GM18868 (cell line): ENCODE results near the gene SAMD10.
"Not testable (repeated sequence)": the region's sequence is repeated elsewhere in the genome, so short reads cannot be mapped to it uniquely, and the experiment has no call there.

Experiments
- ATAC-seq: cut with Tn5 transposase; IDR thresholded peaks from one replicate; pipeline ENCODE4 v1.9.1; 2021; ENCODE audit warnings: mild to moderate bottlenecking, moderate library complexity; ENCODE audit not compliant: unreplicated experiment

SAMD10 gene

GRCh38 chr20:64003960-64004725, 24.7 kb upstream of the SAMD10 start:
- no peak for ATAC-seq

DNA sequence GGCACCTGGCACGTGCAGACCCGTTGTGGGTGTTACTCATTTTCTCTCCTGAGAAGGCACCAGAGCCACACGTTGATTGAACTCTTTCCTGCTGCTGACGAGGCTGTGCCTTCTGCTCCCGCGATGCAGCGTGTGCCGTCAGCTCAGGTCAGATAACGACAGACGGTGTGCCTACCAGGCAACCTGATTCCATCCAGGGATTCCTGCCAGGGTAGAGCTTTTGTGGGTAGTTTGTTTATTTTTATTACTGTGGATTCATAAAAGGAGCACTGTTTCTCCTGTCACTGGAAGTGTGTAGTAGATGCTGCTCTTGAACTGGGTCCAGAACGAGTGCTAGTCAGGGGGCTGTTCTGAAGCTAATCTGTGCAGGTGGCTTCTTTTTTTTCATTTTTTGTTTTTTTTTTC, 22.2 kb upstream of the SAMD10 start:
- ATAC-seq = no peak

DNA sequence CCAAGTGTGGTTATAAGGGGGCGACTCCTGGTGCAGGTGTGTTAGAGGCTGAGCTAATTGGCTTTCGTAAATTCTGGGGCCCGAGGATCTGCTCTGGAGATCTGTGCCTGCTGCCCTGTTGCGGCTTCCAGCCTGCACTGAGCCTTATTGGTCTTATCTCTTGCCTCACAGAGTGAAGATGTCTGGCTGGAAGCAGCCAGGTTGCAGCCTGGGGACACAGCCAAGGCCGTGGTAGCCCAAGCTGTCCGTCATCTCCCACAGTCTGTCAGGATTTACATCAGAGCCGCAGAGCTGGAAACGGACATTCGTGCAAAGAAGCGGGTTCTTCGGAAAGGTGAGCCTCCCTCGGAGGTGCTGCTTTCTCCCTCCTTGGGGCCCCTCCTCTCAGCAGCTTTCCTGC, 21.5 kb upstream of the SAMD10 start:
- no peak for ATAC-seq

DNA sequence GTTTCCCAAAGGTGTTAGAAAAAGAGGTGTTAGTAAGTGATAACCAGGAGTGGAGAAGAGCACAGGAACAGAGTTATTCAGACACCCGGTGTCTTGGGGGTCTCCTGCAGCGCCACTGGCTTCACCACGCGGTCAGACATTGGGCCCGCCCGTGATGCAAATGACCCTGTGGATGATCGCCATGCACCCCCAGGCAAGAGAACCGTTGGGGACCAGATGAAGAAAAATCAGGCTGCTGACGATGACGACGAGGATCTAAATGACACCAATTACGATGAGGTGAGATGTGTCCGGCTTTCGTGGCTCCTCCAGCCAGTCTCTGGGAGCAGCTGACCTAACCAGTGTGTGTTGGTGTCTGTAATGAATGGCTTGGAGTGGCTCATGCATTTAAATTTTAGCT, 3.5 kb upstream of the SAMD10 start:
- no peak for ATAC-seq

DNA sequence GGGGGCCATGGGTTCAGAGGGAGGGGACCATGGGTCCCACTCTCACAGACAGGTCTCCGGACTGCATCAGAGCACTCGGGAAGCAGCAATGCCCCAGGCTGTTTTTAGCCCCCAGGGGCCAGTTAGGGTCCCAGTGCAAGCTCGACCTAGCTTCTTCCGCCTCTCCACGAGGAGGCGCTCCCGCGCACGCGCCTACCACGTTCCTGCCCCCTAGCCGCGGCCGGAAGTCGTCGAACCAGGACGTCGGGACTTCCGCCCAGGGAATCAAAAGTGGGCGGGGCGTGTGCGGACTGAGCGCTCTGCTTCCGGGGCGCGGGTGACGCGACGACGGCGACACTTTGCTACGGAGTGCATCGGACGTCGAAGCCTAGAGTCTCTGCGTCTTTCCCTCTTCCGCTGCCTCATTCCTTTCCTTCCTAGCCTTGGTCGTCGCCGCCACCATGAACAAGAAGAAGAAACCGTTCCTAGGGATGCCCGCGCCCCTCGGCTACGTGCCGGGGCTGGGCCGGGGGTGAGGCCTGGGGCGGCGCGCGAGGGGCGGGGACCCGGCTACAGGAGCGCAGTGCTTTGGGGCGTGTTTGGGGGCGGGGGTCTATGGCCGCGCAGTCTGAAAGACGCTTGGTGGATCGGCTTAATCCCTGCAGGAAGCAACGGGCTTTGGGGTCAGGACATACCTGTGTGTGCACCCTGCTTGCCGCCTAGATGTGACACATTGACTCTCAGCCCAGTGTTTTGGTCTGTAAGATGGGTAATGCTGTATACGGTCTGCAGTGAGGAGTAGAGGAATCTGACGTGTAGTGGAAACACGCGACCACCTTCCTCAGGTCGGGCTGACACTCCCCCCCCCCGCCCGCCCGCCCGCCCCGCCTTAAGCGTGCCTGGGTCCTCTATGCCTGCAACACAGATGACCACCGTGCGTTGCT, 1.6 kb upstream of the SAMD10 start, which contains the start of gene PRPF6:
PRPF6 (plus strand) TSS at position 327 of the 923 bp plus-strand sequence; CDS start at position 441, 114 bp downstream.
- peak; percentile 45 for ATAC-seq

DNA sequence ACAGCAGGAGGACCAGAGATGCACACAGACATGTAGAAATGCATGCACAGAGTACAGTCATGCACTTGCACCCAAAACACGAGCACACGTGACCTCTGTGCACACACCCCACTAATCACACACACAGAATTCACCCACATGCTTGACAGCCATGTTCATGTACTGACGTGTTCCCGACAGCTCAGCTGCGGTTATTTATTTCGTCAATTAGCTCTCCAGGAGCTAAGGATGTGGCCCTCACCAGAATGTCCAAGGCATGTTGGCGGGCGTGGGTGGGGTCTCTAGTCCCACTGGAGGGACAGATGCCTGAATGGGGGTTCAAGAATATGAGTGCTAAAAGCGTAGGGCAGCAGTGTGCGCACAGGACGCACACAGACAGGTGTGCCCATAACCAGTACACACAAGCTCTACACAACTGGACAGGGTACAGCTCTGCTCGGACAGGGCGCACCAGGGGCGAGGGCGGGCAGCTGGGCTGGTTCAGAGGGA, 919 bp upstream of the SAMD10 start:
- ATAC-seq = peak; percentile 13

DNA sequence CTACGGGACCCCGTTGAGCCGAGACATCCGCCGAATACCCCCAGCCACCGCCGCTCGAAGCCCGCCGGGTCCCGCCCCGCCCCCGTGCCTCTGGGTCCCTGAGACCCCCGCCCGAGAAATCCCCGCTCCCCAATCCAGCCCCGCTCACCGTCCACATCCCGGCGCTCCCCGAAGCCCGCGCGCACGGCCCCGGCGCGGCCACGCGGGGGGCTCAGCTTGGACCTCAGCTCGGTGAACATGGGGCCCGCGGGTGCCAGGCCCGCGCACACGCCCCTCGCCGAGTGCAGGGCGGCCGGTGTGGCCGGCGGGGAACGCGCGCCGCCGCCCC, 249 bp downstream of the SAMD10 start:
- no peak for ATAC-seq

GRCh38 chr20:63978319-63979228, 868 bp downstream of the SAMD10 start:
- ATAC-seq = peak; percentile 42

DNA sequence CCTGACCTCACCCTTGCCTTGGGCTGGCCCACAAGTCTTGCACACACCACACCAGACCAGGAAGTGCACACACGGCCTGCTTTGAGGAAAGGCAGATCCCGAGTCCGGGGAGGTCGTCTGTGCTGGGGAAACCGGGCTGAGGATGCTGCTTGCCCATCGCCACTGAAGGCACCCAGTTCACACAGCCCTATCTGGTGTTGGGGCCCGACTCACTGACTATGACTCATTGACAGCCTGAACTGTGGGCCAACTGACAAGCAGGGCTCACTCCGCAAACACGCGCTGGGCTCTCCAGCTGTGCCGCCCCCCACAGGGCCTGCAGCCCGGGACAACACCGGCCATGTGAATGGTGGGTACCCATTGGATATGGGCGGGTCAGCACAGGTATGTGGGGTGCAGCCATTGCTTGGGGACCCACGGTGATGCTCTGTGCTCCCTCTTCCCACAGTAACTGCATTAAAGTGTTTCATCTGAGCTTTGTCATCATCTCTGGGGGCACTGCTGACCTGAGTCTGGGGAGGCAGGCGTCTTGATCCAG, 1.6 kb downstream of the SAMD10 start:
- no peak for ATAC-seq

DNA sequence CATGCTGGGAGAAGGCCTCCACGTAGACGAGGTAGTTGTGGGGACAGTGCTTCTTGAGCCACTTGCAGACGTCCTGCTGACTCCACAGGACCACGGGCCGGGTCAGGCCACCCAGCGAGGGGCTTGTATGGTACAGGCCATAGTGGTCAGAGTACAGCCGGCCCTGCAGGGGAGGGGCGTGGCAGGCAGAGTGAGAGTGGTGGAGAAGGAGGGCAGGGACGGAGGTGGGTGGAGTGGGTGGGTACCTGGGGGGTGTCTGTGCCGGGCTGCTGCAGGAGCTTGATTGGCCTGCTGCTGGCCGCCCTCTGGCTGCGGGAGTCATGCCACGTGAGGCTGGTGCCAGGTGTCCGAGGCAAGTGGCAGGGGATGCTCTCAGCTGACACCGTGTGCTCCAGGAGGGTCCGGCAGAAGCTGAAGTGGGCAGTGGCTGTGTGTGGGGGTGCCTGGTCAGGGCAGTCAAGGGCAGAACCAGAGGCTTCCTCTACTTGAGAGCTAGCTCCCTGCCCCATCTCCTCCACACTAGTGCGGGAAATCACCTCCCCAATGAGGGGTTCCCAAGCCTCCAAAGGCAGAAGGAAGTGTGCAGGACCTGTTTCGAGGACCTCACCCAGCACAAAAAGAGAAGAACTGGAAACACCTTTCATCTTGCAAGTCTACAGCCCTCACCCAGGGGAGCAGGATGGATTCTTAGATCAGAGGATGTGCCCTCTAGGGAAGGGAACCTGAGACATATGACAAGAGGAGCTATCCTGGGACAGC, 2.3 kb downstream of the SAMD10 start:
- no peak for ATAC-seq

- ATAC-seq = not testable (repeated sequence)
Observed at GRCh38 chr20:63976511-63976910, 2.9 kb downstream of the SAMD10 start.

DNA sequence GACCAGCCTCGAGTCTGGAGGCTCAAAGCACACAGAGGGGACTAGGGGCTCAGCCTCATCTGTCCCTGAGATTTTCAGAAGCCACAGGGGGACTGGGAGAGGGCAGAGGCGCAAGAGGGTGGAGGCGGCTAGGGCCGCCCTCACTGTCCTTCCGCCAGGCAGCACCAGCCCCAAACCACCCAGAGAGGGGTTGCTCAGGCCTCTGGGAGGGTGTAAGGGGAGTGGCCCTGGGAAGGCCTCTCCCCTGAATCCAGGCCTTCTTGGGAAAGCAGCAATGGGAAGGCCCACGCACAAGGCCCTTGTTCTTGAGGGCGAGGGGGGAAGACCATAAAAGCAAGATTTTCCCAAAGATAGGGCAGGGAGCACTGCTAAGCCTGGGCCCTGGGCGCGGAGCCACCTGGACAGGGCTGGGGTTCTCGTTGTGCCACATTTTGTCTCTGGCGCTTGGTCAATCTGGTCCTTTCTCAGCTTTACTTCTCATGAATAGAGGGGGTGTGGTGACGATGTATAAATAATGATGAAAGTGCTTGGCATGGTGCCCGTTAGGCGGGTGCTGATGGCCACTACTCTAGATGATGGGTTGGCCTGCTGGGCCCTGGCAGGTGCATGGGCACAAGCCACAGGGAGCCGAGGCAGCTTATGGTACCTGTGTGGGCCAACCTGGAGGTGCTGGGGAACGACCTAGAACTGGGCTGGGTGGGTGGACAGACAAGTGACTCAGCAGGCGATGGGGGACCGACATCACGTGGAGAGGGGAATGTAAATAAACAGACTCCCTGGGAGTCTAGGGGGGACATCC, 4.8 kb downstream of the SAMD10 start:
- no peak for ATAC-seq

DNA sequence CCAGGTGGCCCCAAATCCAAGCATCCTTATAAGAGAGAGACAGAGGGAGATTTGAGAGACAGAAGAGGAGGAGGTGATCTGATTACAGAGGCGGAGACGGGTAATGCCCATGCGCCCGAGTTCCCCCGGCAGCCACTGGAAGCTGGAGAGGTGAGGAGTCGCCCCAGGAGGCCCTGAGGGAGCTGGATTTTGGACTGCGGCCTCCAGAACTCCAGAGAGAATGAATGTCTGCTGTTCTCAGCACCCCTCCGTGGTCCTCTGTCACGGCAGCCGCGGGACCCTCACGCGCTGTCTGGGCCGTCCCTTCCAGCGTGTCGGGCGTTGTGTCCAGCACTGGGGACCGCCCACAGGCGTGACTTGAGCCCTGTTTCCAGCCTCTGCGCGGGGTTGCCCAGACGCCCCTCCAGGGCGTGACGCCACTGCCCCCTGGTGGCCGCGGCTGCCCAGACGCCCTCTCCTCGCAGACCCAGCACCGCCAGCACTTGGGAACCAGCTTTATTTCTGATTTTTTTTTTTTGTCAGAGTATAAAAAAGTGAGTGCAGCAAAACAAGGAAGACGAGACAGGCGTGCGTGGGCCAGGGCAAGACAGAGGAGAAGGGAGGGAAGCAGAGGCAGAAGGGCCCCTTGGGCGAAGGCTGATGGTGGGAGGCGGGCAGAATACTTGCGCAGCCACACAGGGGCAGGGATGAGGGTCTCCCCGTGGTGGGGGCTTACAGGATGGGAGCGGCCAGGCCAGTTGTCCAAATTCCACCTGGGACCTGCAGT, 5.6 kb downstream of the SAMD10 start:
- no peak for ATAC-seq

DNA sequence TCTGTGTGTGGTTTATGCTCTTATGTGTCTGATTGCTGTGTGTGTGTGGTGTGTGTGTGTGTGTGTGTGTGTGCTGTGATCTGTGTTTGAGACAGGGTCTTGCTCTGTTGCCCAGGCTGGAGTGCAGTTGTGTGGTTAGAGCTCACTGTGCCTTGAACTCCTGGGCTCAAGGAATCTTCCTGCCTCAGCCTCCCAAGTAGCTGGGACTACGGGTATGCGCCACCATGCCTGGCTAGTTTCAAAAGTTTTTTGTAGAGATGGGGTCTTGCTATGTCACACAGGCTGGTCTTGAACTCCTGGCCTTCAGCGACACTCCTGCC, 6.3 kb downstream of the SAMD10 start:
- no peak for ATAC-seq

GRCh38 chr20:63972312-63973159, 6.9 kb downstream of the SAMD10 start:
- no peak for ATAC-seq

GRCh38 chr20:63971960-63972311, 7.5 kb downstream of the SAMD10 start:
- not testable (repeated sequence) for ATAC-seq

GRCh38 chr20:63970714-63971431, 8.6 kb downstream of the SAMD10 start:
- ATAC-seq = no peak
